Erythroblast (primary cell): ENCODE results near the gene CERS6.

Experiments used
- GATA1 ChIP-seq: IDR thresholded peaks from 2 replicates; pipeline ENCODE4 v1.6.1; 2011; ENCODE audit warnings: low read depth, mild to moderate bottlenecking, control low read depth, low read length, moderate library complexity
- POLR2A ChIP-seq: IDR thresholded peaks from 2 replicates; pipeline ENCODE4 v1.6.1; 2011; ENCODE audit warnings: mild to moderate bottlenecking, low read length

- TF ChIP-seq POLR2A = no peak
- no peak for TF ChIP-seq GATA1
Measured at GRCh38 chr2:168620554-168620953, 164.5 kb downstream of the CERS6 start.
